T follicular helper cell (primary cell): ENCODE measurements around the gene SAMD8.

Experiments used
- DNase-seq: peaks from one replicate; pipeline ENCODE4 v3.0.0-alpha.2; 2020; ENCODE audit warnings: low read depth

SAMD8 gene

DNA sequence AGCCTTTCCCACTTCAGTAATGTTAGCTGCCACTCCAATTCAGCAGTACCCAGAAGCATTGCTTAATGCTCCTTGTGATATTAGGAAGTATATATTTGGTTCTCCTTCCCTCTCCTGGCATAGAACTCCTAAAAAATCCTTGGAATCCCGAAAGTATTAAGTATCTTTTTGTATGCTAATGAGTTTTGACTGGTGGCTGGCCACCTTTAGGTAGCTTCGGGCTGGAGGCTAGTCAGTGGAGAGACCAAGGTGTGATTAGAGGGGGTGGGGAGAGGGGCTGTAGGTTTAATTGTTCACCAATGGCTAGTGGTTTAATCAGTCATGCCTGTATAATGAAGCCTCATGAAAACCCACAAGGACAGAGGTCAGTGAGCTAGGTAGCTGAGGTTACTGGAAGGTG lies 112.1 kb downstream of the SAMD8 start:
- no peak for DNase-seq

DNA sequence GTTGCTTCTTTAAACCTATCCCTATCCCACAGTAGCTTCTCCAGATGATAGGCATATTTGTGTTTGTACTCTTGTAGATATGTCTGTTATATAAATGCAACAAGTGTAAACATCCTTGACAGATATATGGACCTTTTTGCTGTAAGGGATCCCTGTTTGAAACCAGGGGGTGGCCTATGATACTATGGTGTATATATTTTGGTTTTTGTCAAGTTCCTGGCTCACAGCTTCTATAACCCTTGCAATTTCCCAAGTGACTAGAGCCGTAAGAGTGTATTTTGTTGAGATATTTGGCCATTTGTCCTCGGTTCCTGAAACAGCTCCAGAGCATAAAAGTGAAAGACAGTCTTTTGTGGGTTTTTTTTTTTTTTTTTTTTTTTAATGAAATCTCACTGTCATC lies 114.6 kb downstream of the SAMD8 start:
- DNase-seq: no peak

DNA sequence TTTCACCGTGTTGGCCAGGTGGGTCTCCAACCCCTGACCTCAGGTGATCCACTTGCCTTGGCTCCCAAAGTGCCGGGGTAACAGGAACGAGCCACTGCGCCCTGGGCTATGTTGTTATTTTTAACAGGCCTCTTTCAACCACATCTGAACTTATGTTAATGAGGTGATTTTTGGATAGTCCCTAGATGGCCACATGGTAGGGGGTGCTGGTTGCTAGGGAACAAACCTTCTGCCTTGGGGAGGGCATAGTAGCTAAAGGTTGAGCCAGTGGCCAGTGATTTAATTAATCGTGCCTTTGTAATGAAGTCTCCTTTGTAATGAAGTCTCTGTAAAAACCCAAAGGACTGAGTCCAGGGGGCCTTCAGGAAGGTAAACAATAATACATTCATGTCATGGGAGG lies 115.2 kb downstream of the SAMD8 start:
- DNase-seq: no peak

DNA sequence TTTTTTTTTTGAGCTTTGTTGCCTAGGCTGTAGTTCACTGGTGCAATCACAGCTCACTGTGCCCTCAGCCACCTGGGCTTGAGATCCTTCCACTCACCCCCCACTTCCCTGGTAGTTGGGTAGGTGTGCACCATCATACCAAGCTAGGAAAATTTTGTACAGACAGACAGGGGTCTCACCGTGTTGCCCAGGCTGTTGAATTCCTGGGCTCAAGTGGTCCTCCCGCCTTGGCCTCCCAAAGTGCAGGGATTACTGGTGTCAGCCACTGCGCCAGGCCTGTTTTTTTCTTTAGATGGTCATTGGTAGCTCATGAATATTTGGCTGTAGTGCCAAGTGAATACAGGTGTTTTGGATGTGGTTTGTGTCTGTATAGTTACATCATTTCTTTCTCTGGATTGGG lies 116.8 kb downstream of the SAMD8 start:
- DNase-seq: no peak

DNA sequence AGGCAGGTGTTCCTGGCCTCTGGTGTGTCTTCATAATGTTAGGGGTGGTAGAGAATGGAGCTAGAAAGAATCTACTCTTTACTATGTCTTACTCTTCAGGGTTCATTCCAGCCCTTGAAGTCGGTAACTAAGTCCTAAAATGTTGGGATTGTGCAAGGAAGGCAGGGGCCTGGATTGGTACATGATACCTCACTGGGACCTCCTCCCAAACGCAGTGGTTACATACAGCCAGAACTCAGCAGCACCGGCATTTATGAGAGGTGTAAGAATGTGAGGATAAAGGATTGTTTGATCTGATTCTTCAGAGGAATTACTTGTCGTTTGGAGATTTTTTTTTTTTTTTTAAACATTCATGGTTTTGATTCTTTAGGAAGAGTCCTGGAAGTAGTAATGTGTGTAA lies 117.4 kb downstream of the SAMD8 start:
- DNase-seq: no peak

DNA sequence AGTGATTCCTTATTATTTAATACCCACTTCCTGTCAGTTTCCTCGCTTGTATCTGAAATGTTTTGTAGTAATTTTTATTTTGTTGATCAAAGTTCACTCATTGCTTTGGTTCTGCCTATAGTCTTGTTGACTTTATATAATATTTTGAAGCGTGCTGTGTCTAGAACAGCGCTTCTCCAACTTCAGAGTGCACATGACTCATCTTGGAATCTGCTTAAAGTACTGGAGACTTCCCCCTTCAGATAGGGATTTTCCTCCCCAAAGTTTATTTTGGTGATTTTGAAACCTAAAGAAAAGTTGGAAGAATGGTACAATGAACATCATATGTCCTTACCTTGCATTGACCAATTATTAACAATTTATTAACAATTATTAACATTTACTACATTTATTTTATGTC lies 118.5 kb downstream of the SAMD8 start:
- DNase-seq: no peak

DNA sequence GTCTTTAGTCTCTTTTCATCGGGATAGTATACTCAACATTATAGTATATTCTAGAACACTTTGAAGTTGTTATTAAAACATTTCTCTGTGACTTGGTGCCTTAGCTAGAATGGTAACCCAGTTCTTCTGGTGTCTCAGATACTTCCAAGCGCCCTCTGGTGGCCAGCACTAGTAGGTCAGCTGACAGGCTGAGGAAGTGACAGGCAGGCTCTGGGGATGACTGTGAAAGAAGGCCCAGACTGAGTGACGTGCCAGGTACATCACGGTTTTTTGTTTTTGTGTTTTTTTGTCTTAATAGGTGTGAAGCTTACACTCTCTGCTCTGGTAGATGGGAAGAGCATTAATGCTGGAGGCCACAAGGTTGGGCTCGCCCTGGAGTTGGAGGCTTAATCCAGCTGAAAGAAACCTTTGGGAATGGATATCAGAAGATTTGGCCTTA lies 119.2 kb downstream of the SAMD8 start:
- peak; percentile 93 for DNase-seq
